CD14-positive monocyte (primary cell): ENCODE measurements around the gene COX10. TPM values are rescaled to one million over a fixed set of nuclear protein-coding genes. Genes with fewer than 3 reads are reported as not detected.

Source experiments
- DNase-seq, 3 donors: peaks; one replicate each; pipeline ENCODE4 v3.0.0-alpha.2; 2011 to 2022
- H2AFZ ChIP-seq: 2 replicates; pipeline ENCODE4 v1.6.0; 2012; ENCODE audit warnings: mild to moderate bottlenecking, low read depth, low read length, inconsistent platforms; ENCODE audit not compliant: insufficient read depth, poor library complexity, severe bottlenecking
- H3K27ac ChIP-seq, 2 donors: 1 replicate in 1 of 2; 2 replicates in 1 of 2; pipeline ENCODE4 v1.5.1; 2012 to 2013; ENCODE audit warnings: low read length in 2 of 2, control low read depth in 1 of 2, inconsistent platforms in 1 of 2, low read depth in 1 of 2, mild to moderate bottlenecking in 1 of 2
- H3K27me3 ChIP-seq, 2 donors: one replicate each; pipeline versions ENCODE4 v1.6.0 to v1.6.1; 2011 to 2013; ENCODE audit warnings: low read length in 2 of 2; ENCODE audit not compliant: control insufficient read depth in 2 of 2, insufficient read depth in 2 of 2
- H3K36me3 ChIP-seq, 2 donors: replicated peaks in 1 of 2; 1 replicate in 1 of 2; 2 replicates in 1 of 2; pipeline versions ENCODE4 v1.5.1 to v1.6.1; 2012 to 2013; ENCODE audit warnings: low read length in 2 of 2, control low read depth in 1 of 2, inconsistent platforms in 1 of 2, mild to moderate bottlenecking in 1 of 2; ENCODE audit not compliant: insufficient read depth in 2 of 2, control insufficient read depth in 1 of 2
- H3K4me1 ChIP-seq, 2 donors: 1 replicate in 1 of 2; 2 replicates in 1 of 2; pipeline versions ENCODE4 v1.5.1 to v1.6.1; 2012 to 2013; ENCODE audit warnings: low read length in 2 of 2, control low read depth in 1 of 2, inconsistent platforms in 1 of 2, mild to moderate bottlenecking in 1 of 2, moderate library complexity in 1 of 2; ENCODE audit not compliant: insufficient read depth in 2 of 2, control insufficient read depth in 1 of 2
- H3K4me2 ChIP-seq: replicated peaks from 2 replicates; pipeline ENCODE3; 2012; ENCODE audit warnings: low read length, moderate library complexity, mild to moderate bottlenecking; ENCODE audit not compliant: poor library complexity, severe bottlenecking; ENCODE audit errors: extremely low read depth
- H3K4me3 ChIP-seq, 3 experiments: fragments of 200-600 bp in 1 of 3; sonication (generic) in 1 of 3; replicated peaks in 1 of 3; 1 replicate in 2 of 3; 2 replicates in 1 of 3; pipeline ENCODE4 v1.5.1; 2011 to 2013; ENCODE audit warnings: low read length in 3 of 3, mild to moderate bottlenecking in 3 of 3, control low read depth in 2 of 3, low read depth in 2 of 3, inconsistent platforms in 1 of 3, moderate library complexity in 1 of 3
- H3K79me2 ChIP-seq: 2 replicates; pipeline ENCODE4 v1.6.0; 2012; ENCODE audit warnings: mild to moderate bottlenecking, control low read depth, inconsistent platforms, low read length, moderate library complexity; ENCODE audit not compliant: insufficient read depth
- H3K9ac ChIP-seq: 2 replicates; pipeline ENCODE4 v1.6.0; 2017; ENCODE audit warnings: low read length, mild to moderate bottlenecking; ENCODE audit not compliant: insufficient read depth, poor library complexity, severe bottlenecking
- H3K9me3 ChIP-seq, 2 donors: replicated peaks in 1 of 2; 1 replicate in 1 of 2; 2 replicates in 1 of 2; pipeline versions ENCODE4 v1.5.1 to v1.6.1; 2012 to 2013; ENCODE audit warnings: low read length in 2 of 2, control low read depth in 1 of 2; ENCODE audit not compliant: control insufficient read depth in 1 of 2, insufficient read depth in 1 of 2
- H4K20me1 ChIP-seq: 2 replicates; pipeline ENCODE4 v1.6.0; 2012; ENCODE audit warnings: mild to moderate bottlenecking, low read length, control low read depth, moderate library complexity; ENCODE audit not compliant: insufficient read depth
- H3K27ac Mint-ChIP-seq, 7 donors: one replicate each; pipeline ENCODE4 v1.8.0; 2020; ENCODE audit warnings: mild to moderate bottlenecking in 7 of 7, mixed read lengths in 7 of 7, moderate library complexity in 6 of 7, inconsistent platforms in 2 of 7
- H3K27me3 Mint-ChIP-seq, 3 donors: one replicate each; pipeline ENCODE4 v1.8.0; 2021 to 2022; ENCODE audit warnings: low read depth in 3 of 3, mild to moderate bottlenecking in 3 of 3, mixed read lengths in 3 of 3, moderate library complexity in 3 of 3, inconsistent platforms in 1 of 3
- H3K36me3 Mint-ChIP-seq, 2 donors: one replicate each; pipeline ENCODE4 v1.8.0; 2020; ENCODE audit warnings: mixed read lengths in 2 of 2, inconsistent platforms in 1 of 2, mild to moderate bottlenecking in 1 of 2
- H3K4me1 Mint-ChIP-seq: one replicate; pipeline ENCODE4 v1.8.0; 2020; ENCODE audit warnings: mild to moderate bottlenecking, mixed read lengths
- H3K4me3 Mint-ChIP-seq, 2 donors: one replicate each; pipeline ENCODE4 v1.8.0; 2020; ENCODE audit warnings: mild to moderate bottlenecking in 2 of 2, mixed read lengths in 2 of 2, moderate library complexity in 1 of 2
- H3K9me3 Mint-ChIP-seq, 7 donors: one replicate each; pipeline ENCODE4 v1.8.0; 2020 to 2022; ENCODE audit warnings: mixed read lengths in 7 of 7, mild to moderate bottlenecking in 6 of 7, moderate library complexity in 6 of 7, inconsistent platforms in 2 of 7
- WGBS: methylation state at CpG from one replicate; pipeline ENCODE4 v1.1.5; 2013; ENCODE audit warnings: missing lambda C conversion rate; ENCODE audit not compliant: insufficient coverage; 5-methylcytosine and 5-hydroxymethylcytosine counted together
- intact Hi-C, 2 donors: fragments of 100-400 bp; cut with micrococcal nuclease; formaldehyde crosslinking; loops; one replicate each; pipeline versions ENCODE4 v1.15.0 to v1.15.1; 2023
- polyA plus RNA-seq, 3 donors: library from polyadenylated mRNA; depleted of rRNA in 1 of 3; unstranded in 2 of 3; stranded (reverse) in 1 of 3; fragments of 300-500 nt in 2 of 3; fragments of >200 nt in 1 of 3; fragmentation: Illumina TruSeq in 2 of 3; gene quantifications; 1 replicate in 2 of 3; 2 replicates in 1 of 3; pipeline ENCODE4 v1.2.3, GENCODE V29; 2012 to 2021
- TF ChIP-seq, protein P1 (sequence below): fragments of 200-600 bp; IDR thresholded peaks from one replicate; pipeline ENCODE4 v1.8.0; 2022; ENCODE audit warnings: antibody characterized with exemption, mild to moderate bottlenecking

COX10 gene
- polyA plus RNA-seq, 3 donors, result 8.2 to 15.2 (median 11.3) TPM

DNA sequence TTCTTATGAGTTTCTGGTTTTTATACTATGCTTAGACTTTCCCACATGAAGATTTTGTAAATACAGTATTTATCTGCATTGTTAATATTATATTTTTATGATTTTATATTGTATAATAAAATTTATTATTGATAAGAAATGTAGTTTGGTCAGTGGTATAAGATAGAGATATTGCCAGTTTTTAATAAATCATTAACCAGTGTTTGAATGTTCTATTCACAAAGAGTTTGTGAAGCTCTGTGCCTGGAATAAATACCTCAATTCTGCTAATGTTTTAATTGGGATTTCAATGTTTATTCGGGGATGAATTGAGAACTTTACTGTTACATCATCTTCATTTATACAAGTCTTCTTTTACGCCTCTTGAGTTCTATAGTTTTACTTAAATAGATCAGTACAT lies 16.9 kb downstream of the COX10 start:
- no peak for DNase-seq
- no peaks in the 10 kb centered on the region for H3K27me3 Mint-ChIP-seq
- H3K27me3 ChIP-seq, result no peaks in the 10 kb centered on the region
- H3K4me3 ChIP-seq, result no peak overlapping the region
- peaks cover 25 to 29% of the 10 kb centered on the region in 2 donors for H3K36me3 Mint-ChIP-seq
- no peak overlapping the region for H3K27ac Mint-ChIP-seq
- TF ChIP-seq, protein P1, sequence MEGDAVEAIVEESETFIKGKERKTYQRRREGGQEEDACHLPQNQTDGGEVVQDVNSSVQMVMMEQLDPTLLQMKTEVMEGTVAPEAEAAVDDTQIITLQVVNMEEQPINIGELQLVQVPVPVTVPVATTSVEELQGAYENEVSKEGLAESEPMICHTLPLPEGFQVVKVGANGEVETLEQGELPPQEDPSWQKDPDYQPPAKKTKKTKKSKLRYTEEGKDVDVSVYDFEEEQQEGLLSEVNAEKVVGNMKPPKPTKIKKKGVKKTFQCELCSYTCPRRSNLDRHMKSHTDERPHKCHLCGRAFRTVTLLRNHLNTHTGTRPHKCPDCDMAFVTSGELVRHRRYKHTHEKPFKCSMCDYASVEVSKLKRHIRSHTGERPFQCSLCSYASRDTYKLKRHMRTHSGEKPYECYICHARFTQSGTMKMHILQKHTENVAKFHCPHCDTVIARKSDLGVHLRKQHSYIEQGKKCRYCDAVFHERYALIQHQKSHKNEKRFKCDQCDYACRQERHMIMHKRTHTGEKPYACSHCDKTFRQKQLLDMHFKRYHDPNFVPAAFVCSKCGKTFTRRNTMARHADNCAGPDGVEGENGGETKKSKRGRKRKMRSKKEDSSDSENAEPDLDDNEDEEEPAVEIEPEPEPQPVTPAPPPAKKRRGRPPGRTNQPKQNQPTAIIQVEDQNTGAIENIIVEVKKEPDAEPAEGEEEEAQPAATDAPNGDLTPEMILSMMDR, result no peak
- H3K4me1 Mint-ChIP-seq, result no peaks in the 10 kb centered on the region
- no peak overlapping the region for H3K4me2 ChIP-seq
- no peak overlapping the region for H3K27ac ChIP-seq
- peaks cover 5% of the 10 kb centered on the region for H3K79me2 ChIP-seq
- no peak overlapping the region for H3K4me3 Mint-ChIP-seq
- H3K9me3 Mint-ChIP-seq, result no peaks in the 10 kb centered on the region
- H3K9me3 ChIP-seq, result no peaks in the 10 kb centered on the region
- H4K20me1 ChIP-seq, result peaks cover 6% of the 10 kb centered on the region
- no peak overlapping the region for H2AFZ ChIP-seq
- no CpG with 5 or more reads among the region's 2 CpGs for WGBS
- no peak overlapping the region for H3K9ac ChIP-seq
- intact Hi-C loops, result no loop called here
- H3K36me3 ChIP-seq, result peaks cover 12 to 19% of the 10 kb centered on the region in 2 donors
- H3K4me1 ChIP-seq, result no peaks in the 10 kb centered on the region

DNA sequence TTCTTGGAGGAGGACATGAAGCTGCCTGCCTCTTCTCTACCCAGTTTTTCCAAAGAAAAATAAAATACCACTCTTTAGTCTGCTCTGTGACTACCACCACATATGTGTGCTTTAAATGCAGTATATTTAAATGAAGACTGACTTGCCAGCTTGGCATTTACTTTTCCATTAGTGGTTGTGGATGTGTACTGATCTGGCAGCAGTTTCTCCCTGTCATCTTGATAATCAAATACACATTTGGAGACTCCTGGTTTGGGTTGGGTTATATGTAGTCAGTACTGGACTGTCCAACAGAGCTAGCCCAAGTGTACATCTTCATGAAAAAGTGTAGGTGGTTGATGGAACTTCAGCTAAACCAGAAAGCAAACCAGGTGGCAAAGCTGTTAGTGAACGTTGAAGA lies 19.9 kb downstream of the COX10 start:
- Mint-ChIP-seq H3K27ac (no peak overlapping the region), H3K4me3 (no peak overlapping the region), H3K9me3 (no peaks in the 10 kb centered on the region), H3K27me3 (no peaks in the 10 kb centered on the region), H3K36me3 (peaks cover 11 to 15% of the 10 kb centered on the region in 2 donors), H3K4me1 (peaks cover 11% of the 10 kb centered on the region)
- H3K27me3 ChIP-seq, result no peaks in the 10 kb centered on the region
- WGBS, result no CpG with 5 or more reads among the region's 1 CpG
- no peaks in the 10 kb centered on the region for H3K4me1 ChIP-seq
- DNase-seq, result no peak
- no peak overlapping the region for H3K27ac ChIP-seq
- no peaks in the 10 kb centered on the region for H3K36me3 ChIP-seq
- TF ChIP-seq, protein P1, result no peak
- no peak overlapping the region for H2AFZ ChIP-seq
- no peak overlapping the region for H3K9ac ChIP-seq
- H3K79me2 ChIP-seq, result peaks cover 12% of the 10 kb centered on the region
- H4K20me1 ChIP-seq, result peaks cover 12% of the 10 kb centered on the region
- H3K4me2 ChIP-seq, result no peak overlapping the region
- H3K9me3 ChIP-seq, result no peaks in the 10 kb centered on the region
- no peak overlapping the region for H3K4me3 ChIP-seq
- intact Hi-C loops, result no loop called here
